Measurements from ENCODE around the gene GSN. TPM values are rescaled to one million over a fixed set of nuclear protein-coding genes. Genes with fewer than 3 reads are reported as not detected.

The GSN gene
- total RNA-seq, 1 donor from 2014 or later: 291 TPM

DNA sequence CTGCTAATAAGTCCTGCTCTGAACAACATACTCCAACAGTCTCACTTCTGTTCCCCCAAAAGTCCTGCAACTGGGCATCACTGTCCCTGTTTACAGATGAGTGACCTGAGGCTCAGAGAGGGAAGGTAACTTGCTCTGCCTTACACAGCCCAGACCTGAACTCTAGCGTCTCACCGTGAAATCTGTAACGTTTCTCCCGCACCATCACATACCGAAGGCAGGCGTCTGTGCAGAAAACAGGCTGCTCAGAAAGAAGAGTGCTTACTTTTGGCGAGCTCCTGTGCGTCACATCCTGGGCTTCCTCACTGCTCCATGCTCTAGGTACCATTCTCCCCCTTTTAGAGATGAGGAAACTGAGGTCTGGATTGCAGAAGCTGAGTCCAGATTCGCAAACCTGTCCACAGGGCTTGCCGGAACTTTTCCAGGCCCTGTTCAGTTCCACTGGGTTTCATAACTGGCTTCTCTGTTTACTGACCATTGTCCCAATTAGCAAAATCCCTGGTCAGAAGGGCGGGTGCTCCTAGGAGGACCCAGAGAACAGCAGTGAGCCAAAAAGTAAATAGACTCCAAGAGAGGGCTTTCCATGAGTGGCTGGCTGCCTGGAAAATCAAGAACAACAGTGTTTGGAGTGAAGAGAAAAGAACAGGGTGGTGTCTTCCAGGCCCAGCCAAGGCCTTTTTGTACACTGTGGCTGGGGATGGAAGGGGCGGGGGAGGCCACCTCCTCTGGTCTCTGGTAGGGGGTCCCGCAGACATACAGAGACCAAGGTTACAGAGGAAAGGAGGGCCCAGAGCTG is 27.1 kb downstream of the GSN start:
- Mint-ChIP-seq H3K4me3 (ENCODE audit: unreplicated experiment) (no peak overlapping the region), H3K36me3 (ENCODE audit: low read depth) (peaks cover 8% of the 10 kb centered on the region), H3K4me1 (ENCODE audit: low read depth) (peaks cover 43% of the 10 kb centered on the region), H3K9me3 (ENCODE audit: low read depth) (no peaks in the 10 kb centered on the region), H3K27me3 (ENCODE audit: low read depth) (no peaks in the 10 kb centered on the region), H3K27ac (ENCODE audit: unreplicated experiment) (peak overlapping the region; percentile 37)
- TF ChIP-seq, protein P1, sequence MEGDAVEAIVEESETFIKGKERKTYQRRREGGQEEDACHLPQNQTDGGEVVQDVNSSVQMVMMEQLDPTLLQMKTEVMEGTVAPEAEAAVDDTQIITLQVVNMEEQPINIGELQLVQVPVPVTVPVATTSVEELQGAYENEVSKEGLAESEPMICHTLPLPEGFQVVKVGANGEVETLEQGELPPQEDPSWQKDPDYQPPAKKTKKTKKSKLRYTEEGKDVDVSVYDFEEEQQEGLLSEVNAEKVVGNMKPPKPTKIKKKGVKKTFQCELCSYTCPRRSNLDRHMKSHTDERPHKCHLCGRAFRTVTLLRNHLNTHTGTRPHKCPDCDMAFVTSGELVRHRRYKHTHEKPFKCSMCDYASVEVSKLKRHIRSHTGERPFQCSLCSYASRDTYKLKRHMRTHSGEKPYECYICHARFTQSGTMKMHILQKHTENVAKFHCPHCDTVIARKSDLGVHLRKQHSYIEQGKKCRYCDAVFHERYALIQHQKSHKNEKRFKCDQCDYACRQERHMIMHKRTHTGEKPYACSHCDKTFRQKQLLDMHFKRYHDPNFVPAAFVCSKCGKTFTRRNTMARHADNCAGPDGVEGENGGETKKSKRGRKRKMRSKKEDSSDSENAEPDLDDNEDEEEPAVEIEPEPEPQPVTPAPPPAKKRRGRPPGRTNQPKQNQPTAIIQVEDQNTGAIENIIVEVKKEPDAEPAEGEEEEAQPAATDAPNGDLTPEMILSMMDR (IDR thresholded peaks at IDR 0.05): no peak
- DNase-seq (ENCODE audit: low spot score): no peak

DNA sequence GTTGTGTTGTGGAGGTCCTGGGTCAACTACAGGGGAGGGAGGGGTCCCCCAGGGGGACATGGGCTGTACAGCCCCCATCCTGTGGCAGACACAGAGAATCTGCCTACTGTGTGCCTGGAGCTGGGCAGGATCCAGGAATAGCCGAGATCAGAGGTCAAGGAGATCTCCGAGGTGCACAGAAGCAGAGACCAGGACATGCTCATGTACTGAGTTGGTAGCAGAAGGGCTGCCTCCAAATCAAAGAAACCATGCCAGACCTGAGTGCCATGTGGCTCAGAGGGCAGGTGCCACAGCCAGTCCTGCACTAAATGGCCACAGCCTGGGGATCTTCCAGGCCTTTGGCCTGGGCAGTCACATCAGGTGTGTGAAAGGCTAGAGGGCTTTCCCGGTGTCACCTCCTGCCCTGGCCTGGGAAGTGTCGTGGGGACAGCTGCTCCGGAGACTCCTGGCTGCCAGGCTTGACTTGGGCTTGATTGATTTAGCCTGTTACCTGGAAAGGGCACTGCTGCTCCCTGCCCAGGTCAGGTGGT is 27.8 kb downstream of the GSN start:
- peaks cover 47% of the 10 kb centered on the region for H3K4me1 Mint-ChIP-seq (ENCODE audit: low read depth)
- H3K27ac Mint-ChIP-seq (ENCODE audit: unreplicated experiment): no peak overlapping the region
- no peak overlapping the region for H3K4me3 Mint-ChIP-seq (ENCODE audit: unreplicated experiment)
- H3K27me3 Mint-ChIP-seq (ENCODE audit: low read depth): no peaks in the 10 kb centered on the region
- H3K36me3 Mint-ChIP-seq (ENCODE audit: low read depth): peaks cover 10% of the 10 kb centered on the region
- no peaks in the 10 kb centered on the region for H3K9me3 Mint-ChIP-seq (ENCODE audit: low read depth)
- peak; percentile 57 for DNase-seq (ENCODE audit: low spot score)
- TF ChIP-seq, protein P1 (IDR thresholded peaks at IDR 0.05): no peak

DNA sequence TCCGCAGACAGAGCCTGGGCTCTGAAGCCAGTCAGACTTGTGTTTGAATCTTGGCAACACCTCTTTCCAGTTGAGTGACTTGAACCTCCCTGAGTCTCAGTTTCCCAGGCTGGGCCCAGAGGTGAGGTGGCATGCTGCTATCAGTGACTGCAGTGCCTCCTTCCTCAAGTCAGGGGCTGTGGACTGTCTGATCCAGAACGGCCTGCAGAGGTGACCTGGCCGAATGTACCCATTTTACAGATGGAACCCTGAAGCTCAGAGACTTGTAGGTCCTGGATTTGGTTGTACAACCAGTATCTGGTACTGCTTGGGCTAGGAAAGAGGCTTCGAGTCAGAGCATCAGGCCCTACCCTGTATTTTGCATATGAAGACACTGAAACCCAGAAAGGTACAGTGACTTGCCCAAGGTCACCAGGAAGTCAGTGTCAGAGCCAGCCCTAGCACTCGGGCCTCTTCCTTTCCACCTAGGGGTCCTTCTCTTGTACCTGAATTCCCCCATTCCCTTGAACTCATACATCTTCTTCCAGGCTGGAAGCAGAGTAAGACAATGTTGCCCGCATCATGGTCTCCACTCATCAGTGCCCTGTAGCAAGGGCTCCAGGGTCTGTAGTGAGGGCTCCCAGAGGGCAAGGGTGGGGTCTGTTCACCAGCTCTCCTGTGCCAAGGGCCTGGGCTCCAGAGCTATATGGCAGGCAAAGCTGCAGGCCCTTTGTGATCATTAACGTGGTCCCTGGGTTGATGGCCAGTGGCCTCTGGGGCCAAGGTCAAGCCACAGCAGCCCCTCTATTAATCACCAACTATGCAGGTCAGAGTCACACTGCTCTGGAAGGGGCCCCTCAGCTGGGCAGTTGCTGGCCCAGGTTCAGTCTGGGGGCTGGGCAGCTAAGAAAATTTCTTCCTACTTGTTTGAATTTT is 28.5 kb downstream of the GSN start:
- DNase-seq (ENCODE audit: low spot score): peak; percentile 59
- Mint-ChIP-seq H3K4me3 (ENCODE audit: unreplicated experiment) (no peak overlapping the region), H3K27ac (ENCODE audit: unreplicated experiment) (no peak overlapping the region), H3K36me3 (ENCODE audit: low read depth) (peaks cover 10% of the 10 kb centered on the region), H3K9me3 (ENCODE audit: low read depth) (no peaks in the 10 kb centered on the region), H3K4me1 (ENCODE audit: low read depth) (peaks cover 50% of the 10 kb centered on the region), H3K27me3 (ENCODE audit: low read depth) (no peaks in the 10 kb centered on the region)
- TF ChIP-seq, protein P1 (IDR thresholded peaks at IDR 0.05): no peak

DNA sequence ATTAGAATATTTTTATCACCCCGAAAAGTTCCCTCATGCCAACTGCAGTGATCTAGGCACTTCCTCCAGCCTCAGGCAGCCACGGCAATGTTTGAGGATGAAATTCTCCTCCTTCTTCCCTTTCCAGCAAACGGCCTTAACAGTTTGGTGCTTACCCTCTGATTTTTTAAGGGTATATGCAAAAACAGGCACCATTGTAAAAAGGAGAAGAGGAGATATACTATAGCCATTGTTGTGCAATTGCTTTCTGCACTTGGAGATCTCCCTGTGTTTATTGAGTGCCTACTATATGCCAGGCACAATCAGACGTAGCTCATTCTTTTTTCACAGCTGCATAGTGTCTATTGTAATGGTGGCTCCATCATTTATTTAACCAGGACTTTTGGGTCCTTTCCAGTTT is 29.4 kb downstream of the GSN start:
- Mint-ChIP-seq H3K4me1 (ENCODE audit: low read depth) (peaks cover 50% of the 10 kb centered on the region), H3K9me3 (ENCODE audit: low read depth) (no peaks in the 10 kb centered on the region), H3K4me3 (ENCODE audit: unreplicated experiment) (no peak overlapping the region), H3K36me3 (ENCODE audit: low read depth) (peaks cover 15% of the 10 kb centered on the region), H3K27ac (ENCODE audit: unreplicated experiment) (no peak overlapping the region), H3K27me3 (ENCODE audit: low read depth) (no peaks in the 10 kb centered on the region)
- TF ChIP-seq, protein P1 (IDR thresholded peaks at IDR 0.05): no peak
- DNase-seq (ENCODE audit: low spot score): no peak

DNA sequence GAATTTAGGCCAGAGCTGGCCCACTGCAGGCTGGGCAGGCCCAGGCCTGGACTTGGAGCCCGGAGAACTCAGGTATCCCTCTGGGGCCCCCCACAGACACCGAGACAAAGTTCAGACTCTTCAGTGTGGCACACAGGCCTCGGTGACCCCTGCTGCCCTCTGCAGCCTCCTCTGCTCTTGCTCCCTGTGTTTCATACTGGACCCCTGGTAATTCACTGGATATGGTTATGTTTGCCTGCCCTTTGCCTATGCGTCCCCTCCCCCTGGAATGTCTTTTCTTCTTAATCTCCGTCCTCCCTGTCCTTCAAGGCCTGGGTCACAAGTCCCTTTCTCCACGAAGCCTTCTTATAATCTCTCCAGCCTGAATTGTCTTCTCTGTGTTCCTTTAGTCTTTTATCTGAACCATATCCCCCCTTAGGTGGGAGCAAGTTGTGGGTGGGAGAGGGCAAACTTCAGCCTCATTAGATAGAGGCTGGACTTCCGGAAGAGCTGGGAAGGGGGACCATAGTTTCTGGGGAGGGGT is 30.1 kb downstream of the GSN start:
- no peak overlapping the region for H3K4me3 Mint-ChIP-seq (ENCODE audit: unreplicated experiment)
- no peaks in the 10 kb centered on the region for H3K9me3 Mint-ChIP-seq (ENCODE audit: low read depth)
- peak overlapping the region; percentile 83 for H3K27ac Mint-ChIP-seq (ENCODE audit: unreplicated experiment)
- H3K27me3 Mint-ChIP-seq (ENCODE audit: low read depth): no peaks in the 10 kb centered on the region
- peak; percentile 41 for DNase-seq (ENCODE audit: low spot score)
- TF ChIP-seq, protein P1 (IDR thresholded peaks at IDR 0.05): no peak
- H3K36me3 Mint-ChIP-seq (ENCODE audit: low read depth): peaks cover 16% of the 10 kb centered on the region
- H3K4me1 Mint-ChIP-seq (ENCODE audit: low read depth): peaks cover 50% of the 10 kb centered on the region

All from chondrocyte (in vitro differentiated cells).